ENCODE data around the gene FAM117B. TPM values are rescaled to one million over a fixed set of nuclear protein-coding genes. Genes with fewer than 3 reads are reported as not detected.
A peak's percentile ranks its signal among the peaks of the same experiment; 100 is the strongest.

Gene FAM117B
- total RNA-seq, 1 experiment from 2014 or later: 9.1 TPM

GRCh38 chr2:202717598-202718310, 83.0 kb downstream of the FAM117B start:
- no peaks in the 10 kb centered on the region for H3K9me2 ChIP-seq (ENCODE audit: insufficient read depth)
- no peak overlapping the region for H3K4me2 ChIP-seq (ENCODE audit: low read length)
- ATAC-seq (peak; percentile 30; the same call in 1 of the 2 replicates), DNase-seq (ENCODE audit: low read depth, low spot score) (no peak)
- POLR2A ChIA-PET: no interaction called here
- CTCF ChIA-PET: no interaction called here
- no peak overlapping the region for H3K27ac ChIP-seq (ENCODE audit: low read depth, low read length)
- H3K9me3 ChIP-seq (ENCODE audit: control insufficient read depth in 1 of 2, insufficient read depth in 1 of 2, low read depth in 1 of 2, low read length in 2 of 2): no peaks in the 10 kb centered on the region
- intact Hi-C loops (cut with micrococcal nuclease): no loop called here
- H3K4me3 ChIP-seq (replicated peaks in 1 of 2; ENCODE audit: low read depth in 1 of 2, low read length in 2 of 2): no peak overlapping the region
- no peaks in the 10 kb centered on the region for H3K79me2 ChIP-seq (ENCODE audit: insufficient read depth, low read length)
- H3K4me1 ChIP-seq (ENCODE audit: control insufficient read depth in 1 of 2, insufficient read depth in 2 of 2, low read length in 2 of 2): peaks cover 10 to 20% of the 10 kb centered on the region in 2 experiments
- no peaks in the 10 kb centered on the region for H4K20me1 ChIP-seq (ENCODE audit: insufficient read depth)
- RAD21 ChIA-PET (ENCODE audit: low non-redundant PET in 1 of 2, low total read pairs in 2 of 2, uncharacterized antibody in 2 of 2, unreplicated experiment in 2 of 2): no interaction called here
- no peak overlapping the region for H2AFZ ChIP-seq (ENCODE audit: low read depth, low read length, poor library complexity, severe bottlenecking)
- no peaks in the 10 kb centered on the region for H3K27me3 ChIP-seq (ENCODE audit: insufficient read depth, low read length)
- BruUV-seq (replicated peaks): no TSS peak
- no peak overlapping the region for H3K9ac ChIP-seq (ENCODE audit: low read length)
- TF ChIP-seq ATF3 (IDR thresholded peaks at IDR 0.05) (no peak), CEBPB (IDR thresholded peaks at IDR 0.05; ENCODE audit: low read depth) (no peak)
- H3K36me3 ChIP-seq (ENCODE audit: control insufficient read depth in 1 of 2, insufficient read depth in 2 of 2, low read length in 2 of 2): no peaks in the 10 kb centered on the region

- intact Hi-C loops (cut with micrococcal nuclease): no loop called here
- BruUV-seq (replicated peaks): no TSS peak
- ChIA-PET RAD21 (ENCODE audit: low non-redundant PET in 1 of 2, low total read pairs in 2 of 2, uncharacterized antibody in 2 of 2, unreplicated experiment in 2 of 2) (no interaction called here), CTCF (no interaction called here), POLR2A (interaction anchor here (0.5 kb wide), 1 partner anchor 76 kb away, joined by 3 read pairs; no protein-coding TSS in a partner anchor)
- Histone ChIP-seq H3K27me3 (ENCODE audit: insufficient read depth, low read length) (no peaks in the 10 kb centered on the region), H3K9me3 (ENCODE audit: control insufficient read depth in 1 of 2, insufficient read depth in 1 of 2, low read depth in 1 of 2, low read length in 2 of 2) (no peaks in the 10 kb centered on the region), H3K4me3 (replicated peaks in 1 of 2; ENCODE audit: low read depth in 1 of 2, low read length in 2 of 2) (no peak overlapping the region), H4K20me1 (ENCODE audit: insufficient read depth) (no peaks in the 10 kb centered on the region), H3K4me2 (ENCODE audit: low read length) (peak overlapping the region; percentile 40), H3K9me2 (ENCODE audit: insufficient read depth) (no peaks in the 10 kb centered on the region), H3K79me2 (ENCODE audit: insufficient read depth, low read length) (no peaks in the 10 kb centered on the region), H3K27ac (ENCODE audit: low read depth, low read length) (no peak overlapping the region), H3K36me3 (ENCODE audit: control insufficient read depth in 1 of 2, insufficient read depth in 2 of 2, low read length in 2 of 2) (no peaks in the 10 kb centered on the region), H3K9ac (ENCODE audit: low read length) (no peak overlapping the region), H2AFZ (ENCODE audit: low read depth, low read length, poor library complexity, severe bottlenecking) (no peak overlapping the region), H3K4me1 (ENCODE audit: control insufficient read depth in 1 of 2, insufficient read depth in 2 of 2, low read length in 2 of 2) (peaks cover 10 to 20% of the 10 kb centered on the region in 2 experiments)
- DNase-seq (ENCODE audit: low read depth, low spot score) (peak; percentile 19), ATAC-seq (peak; percentile 67; the same call in 1 of the 2 replicates)
- TF ChIP-seq FOSL1 (IDR thresholded peaks at IDR 0.05; ENCODE audit: low read depth) (peak; percentile 53; the same call in 1 of the 2 replicates), ZBTB33 (IDR thresholded peaks at IDR 0.05; ENCODE audit: extremely low read depth, insufficient replicate concordance, low read length) (no peak), JUND (IDR thresholded peaks at IDR 0.05) (peak; percentile 38; the same call in 1 of the 2 replicates)
Measured at GRCh38 chr2:202718614-202719013, 83.8 kb downstream of the FAM117B start.
